Endometrial microvascular endothelial cells (primary cell): Measurements from ENCODE around the gene SPAG9. TPM values are rescaled to one million over a fixed set of nuclear protein-coding genes. Genes with fewer than 3 reads are reported as not detected.
"Not testable (repeated sequence)": the region's sequence is repeated elsewhere in the genome, so short reads cannot be mapped to it uniquely, and the experiment has no call there.

Experiments
- in situ Hi-C: cut with HindIII; loops from 2 replicates; pipeline ENCODE4 v1.10.0; 2017; ENCODE audit warnings: low sequenced_read_pairs, low pct_unique_long_range_greater_than_20kb; ENCODE audit errors: inconsistent ontology term
- total RNA-seq: library from RNA; depleted of rRNA; stranded (reverse); fragments of >200 nt; gene quantifications from one replicate; pipeline ENCODE4 v1.2.3, GENCODE V29; 2015; ENCODE audit errors: inconsistent ontology term

The SPAG9 gene
- total RNA-seq, 1 donor from 2014 or later = 41.1 TPM

DNA sequence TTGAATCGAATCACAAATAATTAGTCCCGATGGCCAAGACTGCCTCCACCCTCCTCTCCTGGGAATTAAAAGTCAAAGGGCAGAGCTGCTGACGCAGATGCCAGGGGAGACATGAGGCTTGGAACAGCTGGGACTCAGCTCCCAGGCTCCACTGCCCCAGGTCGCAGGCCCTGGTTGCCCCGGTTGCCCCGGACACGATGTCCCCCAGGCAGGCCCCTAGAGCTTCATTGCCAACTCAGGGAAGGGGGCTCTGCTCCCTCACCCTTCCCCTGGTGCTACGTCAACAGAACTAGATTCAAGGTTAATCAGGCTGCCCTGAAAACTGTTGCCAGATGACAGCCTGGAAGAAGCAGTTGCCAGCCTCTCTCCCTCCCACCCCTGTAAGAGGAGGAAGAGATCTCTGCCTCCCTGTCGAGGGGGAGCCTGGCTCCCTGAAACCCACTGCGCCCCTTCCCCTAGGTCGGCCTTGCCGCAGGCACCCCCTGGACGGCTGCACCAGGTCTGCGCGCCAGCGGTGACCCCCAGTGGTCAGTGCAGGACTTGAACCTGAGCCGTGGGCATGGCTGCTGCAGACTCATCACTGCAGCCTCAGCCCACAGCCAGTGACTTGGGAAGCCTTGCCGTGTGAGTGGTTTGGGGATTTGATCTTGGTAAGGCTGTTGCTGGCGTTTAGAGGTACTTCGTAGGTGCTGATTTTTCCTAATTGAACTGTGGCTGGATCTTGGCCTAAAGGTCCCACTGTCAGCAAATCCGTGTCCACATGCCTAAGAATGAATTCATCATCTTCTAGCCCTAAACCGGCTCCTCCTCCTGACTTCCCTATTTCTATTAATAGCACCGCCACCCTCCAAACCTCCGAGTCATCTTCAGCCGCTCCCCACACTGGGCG, 170.4 kb downstream of the SPAG9 start:
- in situ Hi-C loops = no loop called here

DNA sequence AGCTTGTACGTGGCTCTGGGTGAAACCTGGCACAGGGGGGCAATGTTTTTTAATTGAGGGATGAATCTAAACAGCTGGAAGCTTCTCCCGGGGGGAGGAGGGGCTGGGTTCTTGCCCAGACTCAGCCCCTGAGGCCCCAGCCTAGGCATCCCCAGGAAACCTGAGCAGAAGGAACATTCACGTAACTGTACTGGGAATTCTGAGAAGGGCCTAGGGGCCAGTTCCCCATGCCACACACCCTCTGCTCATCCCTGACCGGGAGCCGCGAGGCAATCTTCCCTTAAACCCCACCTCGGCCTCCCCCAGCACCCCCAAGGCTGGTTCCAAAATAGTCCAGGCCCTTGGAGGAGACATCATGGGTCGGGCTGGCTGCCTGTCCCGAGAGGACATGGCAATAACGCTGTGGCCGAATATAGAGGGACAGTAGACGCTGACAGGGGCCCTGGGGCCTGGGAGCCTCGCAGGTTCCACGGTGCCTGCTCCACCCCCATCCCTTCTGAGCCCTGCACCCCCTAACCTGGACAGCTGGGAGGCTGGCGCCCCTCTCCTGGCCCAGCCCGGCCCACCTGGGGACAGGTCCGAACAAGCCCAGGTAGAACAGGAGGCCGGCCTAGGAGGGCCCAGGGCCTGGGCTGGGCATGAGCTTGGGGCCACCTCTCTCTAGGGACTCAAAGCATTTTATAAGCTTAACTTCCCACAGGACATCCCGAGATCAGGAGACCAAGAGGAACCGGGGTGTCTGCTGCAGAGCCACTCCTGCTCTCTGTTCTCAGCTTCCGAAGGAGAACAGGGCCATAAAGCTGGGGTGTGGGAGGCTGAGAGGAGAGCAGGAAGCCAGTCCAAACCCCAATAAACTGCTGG, 171.3 kb downstream of the SPAG9 start:
- in situ Hi-C loops = no loop called here

DNA sequence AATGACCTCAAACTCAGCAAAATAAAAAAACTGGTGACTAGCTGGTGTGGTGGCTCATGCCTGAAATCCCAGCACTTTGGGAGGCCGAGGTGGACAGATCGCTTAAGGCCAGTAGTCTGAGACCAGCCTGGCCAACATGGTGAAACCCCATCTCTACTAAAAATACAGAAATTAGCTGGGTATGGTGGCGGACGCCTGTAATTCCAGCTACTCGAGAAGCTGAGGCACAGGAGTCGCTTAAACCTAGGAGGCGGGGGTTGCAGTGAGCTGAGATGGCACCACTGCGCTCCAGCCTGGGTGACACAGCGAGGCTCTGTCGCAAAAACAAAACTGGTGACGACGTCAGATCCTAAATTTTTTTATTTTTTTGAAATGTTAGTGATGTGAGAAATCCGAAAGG, 172.0 kb downstream of the SPAG9 start:
- in situ Hi-C loops = no loop called here

GRCh38 chr17:50947782-50948543, 172.7 kb downstream of the SPAG9 start:
- in situ Hi-C loops = no loop called here

- in situ Hi-C loops = no loop called here
Observed at GRCh38 chr17:50946891-50947781, 173.5 kb downstream of the SPAG9 start.

GRCh38 chr17:50946223-50946890, 174.3 kb downstream of the SPAG9 start:
- in situ Hi-C loops = no loop called here

DNA sequence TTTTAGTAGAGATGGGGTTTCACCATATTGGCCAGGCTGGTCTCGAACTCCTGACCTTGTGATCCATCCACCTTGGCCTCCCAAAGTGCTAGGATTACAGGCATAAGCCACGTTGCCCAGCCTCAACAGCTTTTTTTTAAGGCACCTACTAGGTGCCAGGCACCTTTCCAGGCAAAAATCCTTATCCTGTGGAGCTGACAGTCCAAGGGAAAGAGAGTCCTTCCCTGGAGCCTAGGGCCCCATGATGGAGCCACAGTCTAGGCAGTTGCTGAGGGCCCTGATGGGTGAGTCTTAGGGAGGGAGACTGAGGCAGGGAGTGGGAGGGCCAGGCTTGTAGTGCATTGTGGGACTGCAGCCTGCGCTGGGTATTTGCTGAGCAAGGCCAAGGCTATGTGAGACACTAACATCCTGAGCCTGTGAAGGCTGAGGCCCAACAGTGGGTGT, 174.9 kb downstream of the SPAG9 start:
- in situ Hi-C loops = no loop called here

GRCh38 chr17:50944902-50945720, 175.6 kb downstream of the SPAG9 start:
- in situ Hi-C loops = no loop called here

GRCh38 chr17:50944054-50944901, 176.4 kb downstream of the SPAG9 start:
- in situ Hi-C loops = no loop called here

GRCh38 chr17:50943575-50943933, 177.1 kb downstream of the SPAG9 start:
- in situ Hi-C loops = no loop called here

GRCh38 chr17:50941676-50942048, 179.0 kb downstream of the SPAG9 start:
- in situ Hi-C loops = not testable (repeated sequence)

DNA sequence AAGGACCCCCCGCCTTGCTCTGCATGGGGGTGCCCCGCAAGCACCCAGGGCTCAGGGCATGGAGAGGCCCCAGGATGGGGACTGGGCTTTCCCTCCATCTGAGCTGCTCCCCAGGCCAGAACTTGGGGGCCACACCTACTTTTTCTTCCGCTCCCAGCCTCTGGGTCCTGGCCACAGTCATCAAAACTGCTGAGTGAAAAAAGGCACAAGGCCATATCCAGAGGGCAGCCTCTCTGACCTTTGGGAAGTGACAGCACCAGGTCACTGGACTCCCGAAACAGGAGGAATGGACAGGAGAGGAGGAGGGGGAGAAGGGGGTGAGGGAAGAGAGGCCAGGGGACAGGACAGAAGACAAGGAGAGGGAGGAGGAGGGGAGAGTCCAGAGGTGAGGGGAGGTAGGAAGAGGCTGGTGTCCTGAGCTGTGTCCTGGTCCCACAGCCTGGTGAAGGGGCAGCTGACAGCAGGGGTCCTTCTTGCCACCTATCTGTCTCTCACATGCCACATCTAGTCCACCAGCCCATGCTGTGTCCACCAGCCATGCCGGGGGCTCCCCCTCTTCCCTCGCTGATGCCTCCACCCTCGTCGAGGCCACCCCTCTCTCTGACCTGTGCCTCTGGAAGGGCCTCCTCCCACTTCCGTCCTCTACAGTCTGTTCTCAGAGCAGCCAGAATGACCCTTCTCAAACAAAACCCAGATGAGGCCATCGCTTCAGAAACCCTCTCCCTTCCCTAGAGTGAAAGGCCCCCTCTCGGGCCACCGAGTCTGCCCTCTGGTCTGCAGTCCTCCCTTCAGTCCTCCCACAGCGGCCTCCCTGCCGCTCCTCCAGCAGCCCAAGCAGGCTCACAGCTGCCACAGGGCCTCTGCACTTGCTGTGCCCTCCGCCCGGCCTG, 180.6 kb downstream of the SPAG9 start:
- in situ Hi-C loops = no loop called here

DNA sequence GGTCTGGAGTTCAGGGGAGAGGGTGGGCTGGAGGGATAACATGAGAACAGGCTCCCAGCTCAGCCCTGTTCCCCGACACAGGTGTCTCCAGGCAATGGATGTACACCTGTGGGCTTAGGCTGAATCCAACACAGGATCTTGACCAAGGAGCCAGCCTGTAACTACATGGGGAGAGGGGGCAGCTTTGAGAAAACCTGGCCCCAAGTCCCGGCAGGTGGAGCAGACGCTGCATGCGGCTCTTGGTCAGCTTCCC, 181.2 kb downstream of the SPAG9 start:
- in situ Hi-C loops = no loop called here

GRCh38 chr17:50938821-50939541, 181.7 kb downstream of the SPAG9 start:
- in situ Hi-C loops = no loop called here

GRCh38 chr17:50935996-50936266, 184.7 kb downstream of the SPAG9 start:
- in situ Hi-C loops = no loop called here
